H9 (cell line): ENCODE results near the gene SIPA1L2. TPM values are rescaled to one million over a fixed set of nuclear protein-coding genes. Genes with fewer than 3 reads are reported as not detected.

ENCODE experiments used
- DNase-seq: peaks from one replicate; pipeline ENCODE4 v3.0.0-alpha.2; 2017
- H2AFZ ChIP-seq: one replicate; pipeline ENCODE4 v1.6.1; 2013; ENCODE audit warnings: mild to moderate bottlenecking, low read length, control low read depth, moderate library complexity
- H2AK5ac ChIP-seq: 2 replicates; pipeline ENCODE4 v1.6.1; 2013; ENCODE audit warnings: low read length, control low read depth, mixed read lengths; ENCODE audit not compliant: insufficient read length
- H2BK120ac ChIP-seq: one replicate; pipeline ENCODE4 v1.6.1; 2013; ENCODE audit warnings: low read depth, mild to moderate bottlenecking, low read length, control low read depth, inconsistent platforms; ENCODE audit not compliant: poor library complexity, severe bottlenecking
- H2BK12ac ChIP-seq: 2 replicates; pipeline ENCODE4 v1.6.1; 2013; ENCODE audit warnings: low read length, control low read depth, mixed read lengths, low read depth; ENCODE audit not compliant: insufficient read length
- H2BK15ac ChIP-seq: 2 replicates; pipeline ENCODE4 v1.6.1; 2013; ENCODE audit warnings: low read depth, low read length, control low read depth
- H2BK20ac ChIP-seq: one replicate; pipeline ENCODE4 v1.6.1; 2013; ENCODE audit warnings: low read depth, mild to moderate bottlenecking, low read length, control low read depth, inconsistent platforms; ENCODE audit not compliant: poor library complexity, severe bottlenecking
- H2BK5ac ChIP-seq: 2 replicates; pipeline ENCODE4 v1.6.1; 2013; ENCODE audit warnings: low read length, control low read depth, mixed read lengths; ENCODE audit not compliant: insufficient read length
- H3K14ac ChIP-seq: 2 replicates; pipeline ENCODE4 v1.6.1; 2013; ENCODE audit warnings: low read length, control low read depth; ENCODE audit not compliant: insufficient read depth
- H3K18ac ChIP-seq: 2 replicates; pipeline ENCODE4 v1.6.1; 2013; ENCODE audit warnings: low read depth, mild to moderate bottlenecking, mixed read lengths, low read length, control low read depth; ENCODE audit not compliant: insufficient read length
- H3K23ac ChIP-seq: 2 replicates; pipeline ENCODE4 v1.6.1; 2013; ENCODE audit warnings: low read length, control low read depth, mixed read lengths, low read depth; ENCODE audit not compliant: insufficient read length
- H3K23me2 ChIP-seq: 2 replicates; pipeline ENCODE4 v1.6.1; 2013; ENCODE audit warnings: low read depth, mild to moderate bottlenecking, mixed read lengths, low read length, control low read depth; ENCODE audit not compliant: insufficient read length, poor library complexity, severe bottlenecking
- H3K27ac ChIP-seq: 2 replicates; pipeline ENCODE4 v1.5.1; 2013; ENCODE audit warnings: low read length, control low read depth, mixed read lengths, low read depth; ENCODE audit not compliant: insufficient read length
- H3K27me3 ChIP-seq: 2 replicates; pipeline ENCODE4 v1.6.1; 2013; ENCODE audit warnings: low read length, control low read depth, inconsistent platforms; ENCODE audit not compliant: insufficient read depth
- H3K4ac ChIP-seq: 2 replicates; pipeline ENCODE4 v1.6.1; 2013; ENCODE audit warnings: low read depth, mild to moderate bottlenecking, control low read depth, inconsistent platforms, low read length, moderate library complexity
- H3K4me1 ChIP-seq: 2 replicates; pipeline ENCODE4 v1.6.1; 2013; ENCODE audit warnings: low read length, control low read depth, inconsistent platforms; ENCODE audit not compliant: insufficient read depth
- H3K4me2 ChIP-seq: 2 replicates; pipeline ENCODE4 v1.6.1; 2013; ENCODE audit warnings: low read length, control low read depth, mixed read lengths; ENCODE audit not compliant: insufficient read length, insufficient read depth
- H3K56ac ChIP-seq: 2 replicates; pipeline ENCODE4 v1.6.1; 2013; ENCODE audit warnings: low read depth, mild to moderate bottlenecking, mixed read lengths, low read length, control low read depth; ENCODE audit not compliant: insufficient read length
- H3K79me1 ChIP-seq: 2 replicates; pipeline ENCODE4 v1.6.1; 2013; ENCODE audit warnings: low read depth, mild to moderate bottlenecking, moderate library complexity, low read length, control low read depth, inconsistent platforms; ENCODE audit not compliant: insufficient read depth, poor library complexity, severe bottlenecking
- H3K79me2 ChIP-seq: 2 replicates; pipeline ENCODE4 v1.6.1; 2013; ENCODE audit warnings: low read length, control low read depth, inconsistent platforms; ENCODE audit not compliant: insufficient read depth
- H3K9ac ChIP-seq: 2 replicates; pipeline ENCODE4 v1.6.1; 2013; ENCODE audit warnings: low read length, control low read depth, mixed read lengths; ENCODE audit not compliant: insufficient read length; ENCODE audit errors: extremely low read depth
- H3K9me3 ChIP-seq: one replicate; pipeline ENCODE4 v1.6.1; 2013; ENCODE audit warnings: low read depth, low read length, inconsistent platforms; ENCODE audit not compliant: control insufficient read depth
- H3T11ph ChIP-seq: one replicate; pipeline ENCODE4 v1.6.1; 2013; ENCODE audit warnings: mild to moderate bottlenecking, low read length, control low read depth, inconsistent platforms
- H4K20me1 ChIP-seq: one replicate; pipeline ENCODE4 v1.6.1; 2013; ENCODE audit not compliant: control insufficient read depth, insufficient read length, insufficient read depth
- H4K5ac ChIP-seq: 2 replicates; pipeline ENCODE4 v1.6.1; 2013; ENCODE audit warnings: low read depth, mild to moderate bottlenecking, mixed read lengths, low read length, control low read depth; ENCODE audit not compliant: insufficient read length
- H4K8ac ChIP-seq: replicated peaks from 2 replicates; pipeline ENCODE4 v1.6.1; 2013; ENCODE audit warnings: low read length, control low read depth, mixed read lengths, low read depth; ENCODE audit not compliant: insufficient read length
- H4K91ac ChIP-seq: 2 replicates; pipeline ENCODE4 v1.6.1; 2013; ENCODE audit warnings: low read depth, mild to moderate bottlenecking, moderate library complexity, mixed read lengths, low read length, control low read depth; ENCODE audit not compliant: insufficient read length
- H3K27ac Mint-ChIP-seq, 3 experiments: 2 replicates in 2 of 3; 3 replicates in 1 of 3; pipeline ENCODE4 v1.8.0; 2020 to 2021; ENCODE audit warnings: mixed read lengths in 3 of 3, mild to moderate bottlenecking in 1 of 3, moderate library complexity in 1 of 3
- H3K27me3 Mint-ChIP-seq: 2 replicates; pipeline ENCODE4 v1.8.0; 2021; ENCODE audit warnings: low read depth, mild to moderate bottlenecking, moderate library complexity, mixed read lengths
- H3K36me3 Mint-ChIP-seq, 3 experiments: 2 replicates in 2 of 3; 3 replicates in 1 of 3; pipeline ENCODE4 v1.8.0; 2020 to 2021; ENCODE audit warnings: low read depth in 3 of 3, mixed read lengths in 3 of 3; ENCODE audit not compliant: insufficient read depth in 1 of 3
- H3K4me1 Mint-ChIP-seq, 2 experiments: 2 replicates each; pipeline ENCODE4 v1.8.0; 2020; ENCODE audit warnings: mixed read lengths in 2 of 2
- H3K4me3 Mint-ChIP-seq, 2 experiments: 2 replicates in 1 of 2; 3 replicates in 1 of 2; pipeline ENCODE4 v1.8.0; 2020 to 2021; ENCODE audit warnings: mild to moderate bottlenecking in 2 of 2, mixed read lengths in 2 of 2, moderate library complexity in 1 of 2
- H3K9me3 Mint-ChIP-seq, 2 experiments: 2 replicates in 1 of 2; 3 replicates in 1 of 2; pipeline ENCODE4 v1.8.0; 2020; ENCODE audit warnings: mild to moderate bottlenecking in 2 of 2, mixed read lengths in 2 of 2, moderate library complexity in 1 of 2
- CTCF ChIP-seq: fragments of 200-600 bp; sonication (generic); conservative IDR thresholded peaks from 3 replicates; pipeline ENCODE4 v1.8.0; 2021; ENCODE audit warnings: antibody characterized with exemption, mild to moderate bottlenecking
- WGBS: extraction: QIAGEN DNeasy Blood & Tissue Kit; methylation state at CpG from one replicate; pipeline ENCODE4 v1.1.7; 2013; ENCODE audit warnings: missing lambda C conversion rate, low lambda C conversion rate, mixed read lengths; ENCODE audit not compliant: insufficient read length; ENCODE audit errors: extremely low coverage; 5-methylcytosine and 5-hydroxymethylcytosine counted together
- total RNA-seq: library from RNA; stranded (reverse); gene quantifications from 2 replicates; pipeline ENCODE4 v1.2.1, GENCODE V29; 2021

The SIPA1L2 gene
- total RNA-seq, 1 experiment from 2014 or later = 5.2 TPM

- Mint-ChIP-seq H3K4me3 (no peak overlapping the region), H3K27me3 (peaks cover 6% of the 10 kb centered on the region), H3K4me1 (peaks cover 9 to 10% of the 10 kb centered on the region in 2 experiments), H3K36me3 (no peaks in the 10 kb centered on the region), H3K27ac (no peak overlapping the region), H3K9me3 (no peaks in the 10 kb centered on the region)
- Histone ChIP-seq H2BK15ac (no peak overlapping the region), H3T11ph (no peak overlapping the region), H3K27me3 (no peaks in the 10 kb centered on the region), H3K23me2 (no peaks in the 10 kb centered on the region), H2BK12ac (no peak overlapping the region), H4K20me1 (no peaks in the 10 kb centered on the region), H2AFZ (no peak overlapping the region), H3K9ac (no peak overlapping the region), H2AK5ac (no peak overlapping the region), H2BK20ac (no peak overlapping the region), H3K14ac (no peak overlapping the region), H3K79me2 (no peaks in the 10 kb centered on the region), H3K27ac (no peak overlapping the region), H3K4ac (no peak overlapping the region), H3K4me2 (no peak overlapping the region), H3K56ac (no peak overlapping the region), H4K91ac (no peak overlapping the region), H2BK120ac (no peak overlapping the region), H4K8ac (no peak overlapping the region), H3K18ac (no peak overlapping the region), H4K5ac (no peak overlapping the region), H3K23ac (no peak overlapping the region), H3K9me3 (no peaks in the 10 kb centered on the region), H3K79me1 (no peaks in the 10 kb centered on the region), H2BK5ac (no peak overlapping the region), H3K4me1 (no peaks in the 10 kb centered on the region)
- WGBS = no CpG with 5 or more reads among the region's 9 CpGs
- no peak for DNase-seq
- no peak for TF ChIP-seq CTCF
Measured at GRCh38 chr1:232678185-232678886, 48.4 kb upstream of the SIPA1L2 start.
